ENCODE data around the gene DNPH1. TPM values are rescaled to one million over a fixed set of nuclear protein-coding genes. Genes with fewer than 3 reads are reported as not detected.

The DNPH1 gene
- polyA plus RNA-seq, 1 donor, result 15.2 TPM

DNA sequence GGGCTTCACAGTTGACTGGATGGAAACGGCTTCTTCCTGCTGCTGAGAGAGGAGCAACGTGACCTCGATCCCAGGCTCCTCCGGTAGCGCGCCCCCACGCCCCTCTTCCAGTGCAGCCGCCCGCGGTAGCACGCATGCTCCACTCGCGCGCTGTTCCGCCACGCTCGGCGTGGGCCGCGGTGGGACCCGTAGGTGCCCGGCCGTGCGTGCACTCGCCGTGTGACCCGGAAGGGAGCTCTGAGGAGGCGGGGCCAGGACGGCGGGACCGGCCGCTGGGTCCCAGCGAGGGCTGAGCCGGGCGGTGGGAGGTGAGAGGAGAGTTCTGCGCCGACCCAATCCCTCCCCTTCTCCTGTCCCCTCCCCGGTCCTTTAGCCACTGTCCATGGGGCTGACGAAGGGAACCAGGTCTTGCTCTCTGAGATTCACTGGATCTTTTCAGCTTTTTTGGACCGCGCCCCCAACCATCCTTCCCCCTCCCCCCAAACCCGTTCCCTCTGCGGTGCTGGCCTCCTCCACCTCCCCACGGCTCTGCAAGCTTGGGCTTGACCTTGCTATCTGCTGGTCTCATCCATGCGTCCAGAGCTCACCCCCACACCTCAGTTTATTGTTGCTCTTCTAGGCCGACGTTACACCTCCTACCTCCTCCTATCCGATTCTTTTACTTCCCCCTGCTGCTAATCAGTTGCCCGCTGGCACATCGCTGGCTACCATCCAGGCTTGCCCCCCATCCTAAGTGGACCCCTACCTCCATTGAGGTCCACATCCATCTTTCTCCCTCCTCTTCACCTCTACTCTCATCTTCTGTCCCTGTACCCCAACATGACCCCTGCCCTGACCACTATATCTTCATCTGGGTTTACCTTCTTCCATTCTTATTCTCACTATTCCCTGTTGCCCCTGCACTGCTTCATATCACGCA lies 47.1 kb downstream of the DNPH1 start, which contains the start of gene CUL9:
TSS of gene CUL9 (plus strand) at position 255 of the 919 bp plus-strand sequence. CDS start 2,115 bp downstream, outside the sequence.
- DNase-seq (ENCODE audit: low read depth), result peak; percentile 36

GRCh38 chr6:43181621-43181941 lies 47.7 kb downstream of the DNPH1 start:
- DNase-seq (ENCODE audit: low read depth), result no peak

DNA sequence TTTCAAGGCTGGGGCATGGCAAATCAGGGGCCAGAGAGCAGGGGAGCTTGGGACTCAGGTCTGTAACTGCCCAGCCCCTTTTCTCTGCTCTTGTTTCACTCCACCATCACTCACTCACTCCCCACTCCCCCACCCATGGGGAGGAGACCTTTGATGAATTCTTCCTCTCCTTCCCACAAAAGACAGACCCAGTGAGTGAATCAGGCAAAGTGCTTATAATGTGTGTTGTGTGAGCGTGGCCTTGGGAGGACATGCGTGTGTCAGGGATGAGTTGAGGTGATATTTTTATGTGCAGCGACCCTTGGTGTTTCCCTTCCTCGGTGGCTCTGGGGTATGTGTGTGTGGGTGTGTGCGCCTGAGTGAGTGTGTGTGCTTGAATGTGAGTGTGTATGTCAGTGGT lies 48.3 kb downstream of the DNPH1 start:
- DNase-seq (ENCODE audit: low read depth), result no peak

GRCh38 chr6:43180058-43180457 lies 49.2 kb downstream of the DNPH1 start:
- DNase-seq (ENCODE audit: low read depth), result no peak

DNA sequence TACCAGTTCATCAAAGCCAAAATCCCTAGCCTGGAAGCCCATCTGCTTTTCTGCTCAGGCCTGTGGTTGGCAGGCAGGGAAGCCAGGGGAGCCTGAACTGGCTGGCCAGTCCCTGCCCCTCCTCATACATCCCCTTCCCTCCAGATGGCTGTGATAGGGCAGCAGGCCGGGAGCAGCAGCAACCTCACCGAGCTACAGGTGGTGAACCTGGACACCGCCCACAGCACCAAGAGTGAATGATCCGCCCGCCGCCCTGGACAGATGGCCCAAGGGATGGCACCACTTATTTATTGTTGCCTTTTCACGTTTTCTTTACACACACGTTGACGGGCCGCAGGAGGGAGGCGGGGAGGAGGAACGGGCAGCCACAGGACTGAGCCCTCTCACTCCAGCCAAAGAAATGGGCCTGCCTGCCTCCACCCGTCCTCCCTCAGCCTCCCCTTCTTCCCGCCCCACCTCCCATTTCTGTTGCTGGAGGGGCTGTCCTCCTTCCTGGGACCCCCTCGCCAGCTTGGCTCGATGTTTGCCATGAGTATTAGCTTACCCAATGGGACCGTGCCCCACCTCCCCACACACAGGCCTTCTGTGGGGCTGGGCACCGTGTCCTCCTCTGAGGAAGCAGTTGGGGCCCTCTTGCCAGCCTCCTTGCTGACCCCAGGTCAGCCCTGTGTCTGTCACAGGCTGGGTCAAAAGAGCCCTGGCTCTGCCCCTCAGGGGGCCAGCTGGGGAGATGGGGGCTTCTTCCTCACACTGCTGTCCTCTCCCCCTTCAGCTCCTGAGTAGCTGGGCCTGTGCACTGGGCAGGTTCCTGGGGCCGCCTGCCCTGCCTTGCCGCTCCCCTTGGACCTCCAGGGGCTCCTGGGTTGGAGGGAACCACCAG lies 50.1 kb downstream of the DNPH1 start:
- DNase-seq (ENCODE audit: low read depth), result no peak

DNA sequence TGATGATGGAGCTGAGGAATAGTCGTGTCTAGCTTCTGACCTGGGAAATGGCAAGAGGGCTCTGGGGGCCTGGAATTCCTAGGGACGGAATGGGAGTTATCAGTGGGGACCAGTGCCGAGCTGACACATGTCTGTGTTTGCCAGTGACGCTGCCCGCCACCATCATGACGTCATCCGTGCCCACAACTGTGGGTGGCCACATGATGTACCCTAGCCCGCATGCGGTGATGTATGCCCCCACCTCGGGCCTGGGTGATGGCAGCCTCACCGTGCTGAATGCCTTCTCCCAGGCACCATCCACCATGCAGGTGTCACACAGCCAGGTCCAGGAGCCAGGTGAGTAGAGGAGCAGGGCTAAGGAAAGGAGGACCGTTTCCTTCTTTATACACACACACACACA lies 51.1 kb downstream of the DNPH1 start:
- DNase-seq (ENCODE audit: low read depth), result no peak

DNA sequence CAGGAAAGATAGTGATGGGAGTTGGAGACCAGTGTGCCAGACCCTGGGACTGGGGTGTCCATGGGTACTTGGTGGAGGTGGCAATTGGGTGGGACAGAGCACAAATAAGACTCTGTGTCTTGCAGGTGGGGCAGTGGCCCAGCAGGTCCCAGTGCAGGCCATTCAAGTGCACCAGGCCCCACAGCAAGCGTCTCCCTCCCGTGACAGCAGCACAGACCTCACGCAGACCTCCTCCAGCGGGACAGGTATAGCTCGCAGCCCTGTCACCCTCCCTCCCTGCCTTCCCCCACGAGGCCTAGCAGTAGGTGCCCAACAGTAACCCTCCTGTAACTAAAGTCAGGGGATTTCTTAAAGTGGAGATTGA lies 52.9 kb downstream of the DNPH1 start:
- DNase-seq (ENCODE audit: low read depth), result no peak

DNA sequence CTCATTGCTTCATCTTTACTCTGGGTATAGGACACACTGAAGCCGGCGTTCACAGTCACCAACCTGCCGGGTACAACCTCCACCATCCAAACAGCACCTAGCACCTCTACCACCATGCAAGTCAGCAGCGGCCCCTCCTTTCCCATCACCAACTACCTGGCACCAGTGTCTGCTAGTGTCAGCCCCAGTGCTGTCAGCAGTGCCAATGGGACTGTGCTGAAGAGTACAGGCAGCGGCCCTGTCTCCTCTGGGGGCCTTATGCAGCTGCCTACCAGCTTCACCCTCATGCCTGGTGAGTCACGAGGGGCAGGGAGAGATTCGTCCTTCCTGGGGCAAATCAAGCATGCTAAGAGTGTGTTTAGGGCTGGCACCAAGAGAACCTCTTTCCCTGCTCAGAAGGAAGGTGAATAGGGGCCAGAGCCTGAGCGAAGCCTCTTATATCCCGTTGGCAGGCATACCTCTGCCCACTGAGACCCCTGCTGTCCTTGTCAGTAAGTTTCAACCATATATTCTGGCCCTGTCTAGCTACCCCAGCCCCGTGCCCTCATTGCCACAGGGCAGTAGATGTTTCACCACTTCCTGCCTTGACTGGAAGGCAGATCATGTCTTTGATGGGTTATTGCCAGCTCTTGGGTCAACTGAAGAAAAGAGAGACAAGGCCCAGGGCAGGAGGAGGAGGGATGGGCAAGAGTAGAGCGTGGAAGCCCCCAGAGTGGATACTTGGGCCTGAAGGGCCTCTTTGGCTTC lies 53.4 kb downstream of the DNPH1 start:
- DNase-seq (ENCODE audit: low read depth), result no peak

Other genes starting within 250 kb of the DNPH1 start
- 39.0 TPM for gene PPP2R5D, start 244.9 kb downstream of the DNPH1 start, polyA plus RNA-seq (ENCODE audit: insufficient read length)
- gene MEA1, start 215.5 kb downstream of the DNPH1 start, polyA plus RNA-seq (ENCODE audit: insufficient read length), result 39.6 TPM
- 227 TPM for gene KLHDC3, start 215.2 kb downstream of the DNPH1 start, polyA plus RNA-seq (ENCODE audit: insufficient read length)
- gene RRP36, start 207.9 kb downstream of the DNPH1 start, polyA plus RNA-seq (ENCODE audit: insufficient read length), result 40.4 TPM
- gene CUL7, start 175.6 kb downstream of the DNPH1 start, polyA plus RNA-seq (ENCODE audit: insufficient read length), result 44.5 TPM
- 43.9 TPM for gene MRPL2, start 170.0 kb downstream of the DNPH1 start, polyA plus RNA-seq (ENCODE audit: insufficient read length)
- gene KLC4, start 169.8 kb downstream of the DNPH1 start, polyA plus RNA-seq (ENCODE audit: insufficient read length), result 27.6 TPM
- 53.2 TPM for gene PTK7, start 153.2 kb downstream of the DNPH1 start, polyA plus RNA-seq (ENCODE audit: insufficient read length)
- gene SRF, start 58.2 kb downstream of the DNPH1 start, polyA plus RNA-seq (ENCODE audit: insufficient read length), result 57.1 TPM
- 17.8 TPM for gene CUL9, start 47.3 kb downstream of the DNPH1 start, polyA plus RNA-seq (ENCODE audit: insufficient read length)
- gene TTBK1, start 14.0 kb upstream of the DNPH1 start, polyA plus RNA-seq (ENCODE audit: insufficient read length), result 0.04 TPM
- gene SLC22A7, start 68.8 kb upstream of the DNPH1 start, polyA plus RNA-seq (ENCODE audit: insufficient read length), result not detected
- 1.7 TPM for gene CRIP3, start 79.3 kb upstream of the DNPH1 start, polyA plus RNA-seq (ENCODE audit: insufficient read length)
- gene ZNF318, start 140.2 kb upstream of the DNPH1 start, polyA plus RNA-seq (ENCODE audit: insufficient read length), result 14.2 TPM
- 14.7 TPM for gene ABCC10, start 198.1 kb upstream of the DNPH1 start, polyA plus RNA-seq (ENCODE audit: insufficient read length)
- 2.8 TPM for gene DLK2, start 226.1 kb upstream of the DNPH1 start, polyA plus RNA-seq (ENCODE audit: insufficient read length)
- 28.2 TPM for gene TJAP1, start 248.1 kb upstream of the DNPH1 start, polyA plus RNA-seq (ENCODE audit: insufficient read length)

Data from forelimb muscle (tissue), 1 donor.